ENCODE measurements around the gene PDE2A.

- TF ChIP-seq CTCF (conservative IDR thresholded peaks at IDR 0.05; ENCODE audit: low read depth, low read length) = no peak
- TF ChIP-seq EZH2 (IDR thresholded peaks at IDR 0.05; ENCODE audit: borderline replicate concordance, low read depth, low read length, poor library complexity, severe bottlenecking) = no peak
Measured at GRCh38 chr11:72605973-72606747, 68.1 kb downstream of the PDE2A start.
